ENCODE data around the gene CLNS1A.

Gene CLNS1A

DNA sequence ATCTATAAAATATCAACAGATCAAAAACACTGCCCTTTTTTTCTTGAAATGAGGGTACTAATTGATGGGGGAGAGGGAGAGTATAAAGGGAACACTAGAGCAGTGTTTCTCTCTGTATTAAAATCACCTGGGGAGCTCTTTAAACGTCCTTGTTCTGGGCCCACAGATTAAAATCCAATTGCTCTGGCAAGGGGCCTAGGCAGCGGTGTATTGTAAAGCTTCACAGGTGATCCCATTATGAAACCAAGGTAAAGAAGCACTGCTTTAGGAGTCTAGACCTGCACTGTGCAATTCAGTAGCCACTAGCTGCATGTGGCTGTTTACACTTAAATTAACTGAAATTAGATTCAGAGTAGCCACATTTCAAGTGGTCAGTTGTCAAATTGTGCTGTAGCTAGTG, 44.9 kb downstream of the CLNS1A start:
- no peak overlapping the region for H3K4me2 ChIP-seq (ENCODE audit: low read length)
- TF ChIP-seq, protein P1, sequence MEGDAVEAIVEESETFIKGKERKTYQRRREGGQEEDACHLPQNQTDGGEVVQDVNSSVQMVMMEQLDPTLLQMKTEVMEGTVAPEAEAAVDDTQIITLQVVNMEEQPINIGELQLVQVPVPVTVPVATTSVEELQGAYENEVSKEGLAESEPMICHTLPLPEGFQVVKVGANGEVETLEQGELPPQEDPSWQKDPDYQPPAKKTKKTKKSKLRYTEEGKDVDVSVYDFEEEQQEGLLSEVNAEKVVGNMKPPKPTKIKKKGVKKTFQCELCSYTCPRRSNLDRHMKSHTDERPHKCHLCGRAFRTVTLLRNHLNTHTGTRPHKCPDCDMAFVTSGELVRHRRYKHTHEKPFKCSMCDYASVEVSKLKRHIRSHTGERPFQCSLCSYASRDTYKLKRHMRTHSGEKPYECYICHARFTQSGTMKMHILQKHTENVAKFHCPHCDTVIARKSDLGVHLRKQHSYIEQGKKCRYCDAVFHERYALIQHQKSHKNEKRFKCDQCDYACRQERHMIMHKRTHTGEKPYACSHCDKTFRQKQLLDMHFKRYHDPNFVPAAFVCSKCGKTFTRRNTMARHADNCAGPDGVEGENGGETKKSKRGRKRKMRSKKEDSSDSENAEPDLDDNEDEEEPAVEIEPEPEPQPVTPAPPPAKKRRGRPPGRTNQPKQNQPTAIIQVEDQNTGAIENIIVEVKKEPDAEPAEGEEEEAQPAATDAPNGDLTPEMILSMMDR (IDR thresholded peaks at IDR 0.05), result no peak
- H3K9ac ChIP-seq, result no peak overlapping the region
- H3K79me2 ChIP-seq, result no peaks in the 10 kb centered on the region
- no peak overlapping the region for H3K27ac ChIP-seq
- H3K27me3 ChIP-seq (ENCODE audit: control insufficient read depth, insufficient read depth, low read length), result no peaks in the 10 kb centered on the region
- no peaks in the 10 kb centered on the region for H3K9me3 ChIP-seq (ENCODE audit: control insufficient read depth, low read length)
- no peak overlapping the region for H3K4me3 ChIP-seq (ENCODE audit: low read depth, low read length)
- H2AFZ ChIP-seq, result no peak overlapping the region
- H3K36me3 ChIP-seq (ENCODE audit: control insufficient read depth, insufficient read depth, low read length), result no peaks in the 10 kb centered on the region
- H3K4me1 ChIP-seq, result peaks cover 3% of the 10 kb centered on the region

DNA sequence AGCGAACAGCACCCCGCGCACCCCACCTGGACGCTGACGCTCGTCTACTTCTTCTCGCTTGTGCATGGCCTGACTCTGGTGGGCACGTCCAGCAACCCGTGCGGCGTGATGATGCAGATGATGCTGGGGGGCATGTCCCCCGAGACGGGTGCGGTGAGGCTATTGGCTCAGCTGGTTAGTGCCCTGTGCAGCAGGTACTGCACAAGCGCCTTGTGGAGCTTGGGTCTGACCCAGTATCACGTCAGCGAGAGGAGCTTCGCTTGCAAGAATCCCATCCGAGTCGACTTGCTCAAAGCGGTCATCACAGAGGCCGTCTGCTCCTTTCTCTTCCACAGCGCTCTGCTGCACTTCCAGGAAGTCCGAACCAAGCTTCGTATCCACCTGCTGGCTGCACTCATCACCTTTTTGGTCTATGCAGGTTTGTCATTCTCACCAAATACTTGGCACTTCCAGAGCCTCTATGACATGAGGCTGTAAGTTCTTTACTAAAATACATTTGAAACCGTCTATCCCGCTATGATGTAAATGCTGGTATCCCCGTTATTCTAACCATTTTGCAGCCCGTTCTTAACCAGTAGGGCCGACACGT, 47.3 kb downstream of the CLNS1A start:
- TF ChIP-seq, protein P1 (IDR thresholded peaks at IDR 0.05), result no peak
- peak overlapping the region; percentile 71 for H3K27ac ChIP-seq

DNA sequence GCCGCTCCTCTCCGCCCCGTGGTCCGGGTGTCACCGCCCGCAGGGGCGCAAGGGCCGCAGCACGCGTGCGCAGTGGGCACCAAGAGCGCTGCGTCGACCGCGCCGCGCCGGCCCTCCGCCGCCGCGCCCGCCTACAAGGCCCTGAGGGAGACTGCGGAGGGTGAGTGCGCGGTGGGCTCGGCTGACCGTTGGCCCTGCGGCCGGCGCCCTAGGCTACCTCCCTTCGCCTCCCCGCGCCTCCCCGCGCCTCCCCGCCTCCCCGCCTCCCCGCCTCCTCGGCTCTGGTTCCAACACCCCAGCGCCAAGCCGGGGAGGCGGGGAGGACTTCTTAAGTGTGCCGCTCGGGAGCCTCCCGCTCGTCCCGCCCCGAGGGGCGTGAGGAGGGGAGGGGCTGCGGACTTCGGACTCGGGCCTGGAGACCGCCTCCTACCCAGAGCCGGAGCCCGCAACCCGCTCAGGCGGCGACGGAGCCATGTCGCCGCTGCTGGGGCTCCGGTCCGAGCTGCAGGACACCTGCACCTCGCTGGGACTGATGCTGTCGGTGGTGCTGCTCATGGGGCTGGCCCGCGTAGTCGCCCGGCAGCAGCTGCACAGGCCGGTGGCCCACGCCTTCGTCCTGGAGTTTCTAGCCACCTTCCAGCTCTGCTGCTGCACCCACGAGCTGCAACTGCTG, 47.9 kb downstream of the CLNS1A start, which contains the start of gene AQP11:
TSS of gene AQP11 (plus strand) at position 433 of the 673 bp plus-strand sequence. CDS start at position 473, 40 bp downstream.
- Histone ChIP-seq H3K27ac (peak within 1 kb of the TSS; percentile 71), H3K4me3 (ENCODE audit: low read depth, low read length) (peak within 1 kb of the TSS; percentile 57), H3K36me3 (ENCODE audit: control insufficient read depth, insufficient read depth, low read length) (no peaks in the 10 kb centered on the region), H3K9ac (no peak within 1 kb of the TSS), H3K4me1 (peaks cover 3% of the 10 kb centered on the region), H3K27me3 (ENCODE audit: control insufficient read depth, insufficient read depth, low read length) (no peaks in the 10 kb centered on the region), H3K79me2 (no peaks in the 10 kb centered on the region), H3K9me3 (ENCODE audit: control insufficient read depth, low read length) (no peaks in the 10 kb centered on the region), H2AFZ (peak within 1 kb of the TSS; percentile 90), H3K4me2 (ENCODE audit: low read length) (peak within 1 kb of the TSS; percentile 91)
- TF ChIP-seq, protein P1 (IDR thresholded peaks at IDR 0.05), result no peak

More for the DNA sequence above, 47.3 kb downstream of the CLNS1A start:
- H3K79me2 ChIP-seq, result no peaks in the 10 kb centered on the region
- no peaks in the 10 kb centered on the region for H3K27me3 ChIP-seq (ENCODE audit: control insufficient read depth, insufficient read depth, low read length)
- peak overlapping the region; percentile 90 for H2AFZ ChIP-seq
- peak overlapping the region; percentile 57 for H3K4me3 ChIP-seq (ENCODE audit: low read depth, low read length)
- no peaks in the 10 kb centered on the region for H3K36me3 ChIP-seq (ENCODE audit: control insufficient read depth, insufficient read depth, low read length)
- peaks cover 3% of the 10 kb centered on the region for H3K4me1 ChIP-seq
- H3K9ac ChIP-seq, result no peak overlapping the region
- H3K9me3 ChIP-seq (ENCODE audit: control insufficient read depth, low read length), result no peaks in the 10 kb centered on the region
- peak overlapping the region; percentile 91 for H3K4me2 ChIP-seq (ENCODE audit: low read length)

DNA sequence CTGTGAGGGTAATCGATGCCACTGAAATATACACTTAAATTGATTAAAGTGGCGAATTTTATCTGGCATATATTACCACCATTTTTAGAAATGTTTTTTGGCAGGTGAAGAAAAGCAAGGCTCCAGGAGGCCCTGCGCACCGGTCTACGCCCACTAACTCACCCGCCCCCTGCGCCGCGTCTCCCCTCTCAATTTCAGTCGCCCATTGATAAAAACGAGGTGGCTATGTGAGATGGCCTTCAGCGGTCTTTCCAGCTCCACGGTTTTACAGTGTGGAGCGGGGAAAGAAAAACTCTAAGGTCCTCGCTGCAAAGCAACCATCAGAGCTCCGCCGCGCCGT, 48.4 kb downstream of the CLNS1A start:
- H3K27me3 ChIP-seq (ENCODE audit: control insufficient read depth, insufficient read depth, low read length), result no peaks in the 10 kb centered on the region
- H2AFZ ChIP-seq, result peak overlapping the region; percentile 90
- no peaks in the 10 kb centered on the region for H3K79me2 ChIP-seq
- H3K4me1 ChIP-seq, result peaks cover 3% of the 10 kb centered on the region
- no peak overlapping the region for H3K9ac ChIP-seq
- no peaks in the 10 kb centered on the region for H3K9me3 ChIP-seq (ENCODE audit: control insufficient read depth, low read length)
- peak overlapping the region; percentile 91 for H3K4me2 ChIP-seq (ENCODE audit: low read length)
- H3K27ac ChIP-seq, result peak overlapping the region; percentile 71
- no peaks in the 10 kb centered on the region for H3K36me3 ChIP-seq (ENCODE audit: control insufficient read depth, insufficient read depth, low read length)
- peak overlapping the region; percentile 57 for H3K4me3 ChIP-seq (ENCODE audit: low read depth, low read length)
- TF ChIP-seq, protein P1 (IDR thresholded peaks at IDR 0.05), result no peak
